ENCODE data around the gene IFITM5. TPM values are rescaled to one million over a fixed set of nuclear protein-coding genes. Genes with fewer than 3 reads are reported as not detected.
"Not testable (repeated sequence)": the region's sequence is repeated elsewhere in the genome, so short reads cannot be mapped to it uniquely, and the experiment has no call there.

IFITM5 gene
- total RNA-seq, 1 donor from 2014 or later = not detected

- H3K4me1 Mint-ChIP-seq (ENCODE audit: unreplicated experiment) = peaks cover 56% of the 10 kb centered on the region
- H3K36me3 Mint-ChIP-seq (ENCODE audit: unreplicated experiment) = peaks cover 14% of the 10 kb centered on the region
- H3K9me3 Mint-ChIP-seq (ENCODE audit: unreplicated experiment) = no peaks in the 10 kb centered on the region
- peak overlapping the region; percentile 83 for H3K4me3 Mint-ChIP-seq (ENCODE audit: unreplicated experiment)
- peaks cover 3% of the 10 kb centered on the region for H3K27me3 Mint-ChIP-seq (ENCODE audit: unreplicated experiment)
- no peak for DNase-seq (ENCODE audit: extremely low spot score, unreplicated experiment)
- H3K27ac Mint-ChIP-seq (ENCODE audit: unreplicated experiment) = peak overlapping the region; percentile 77
- TF ChIP-seq CTCF (IDR thresholded peaks at IDR 0.05) = no peak
These were observed 14.0 kb upstream of the IFITM5 start for GRCh38 chr11:313304-313786.

GRCh38 chr11:312092-312816 lies 12.9 kb upstream of the IFITM5 start:
- Mint-ChIP-seq H3K27me3 (ENCODE audit: unreplicated experiment) (peaks cover 3% of the 10 kb centered on the region), H3K36me3 (ENCODE audit: unreplicated experiment) (peaks cover 12% of the 10 kb centered on the region), H3K4me3 (ENCODE audit: unreplicated experiment) (peak overlapping the region; percentile 65), H3K4me1 (ENCODE audit: unreplicated experiment) (peaks cover 56% of the 10 kb centered on the region), H3K9me3 (ENCODE audit: unreplicated experiment) (no peaks in the 10 kb centered on the region), H3K27ac (ENCODE audit: unreplicated experiment) (peak overlapping the region; percentile 80)
- TF ChIP-seq CTCF (IDR thresholded peaks at IDR 0.05) = no peak
- DNase-seq (ENCODE audit: extremely low spot score, unreplicated experiment) = no peak

DNA sequence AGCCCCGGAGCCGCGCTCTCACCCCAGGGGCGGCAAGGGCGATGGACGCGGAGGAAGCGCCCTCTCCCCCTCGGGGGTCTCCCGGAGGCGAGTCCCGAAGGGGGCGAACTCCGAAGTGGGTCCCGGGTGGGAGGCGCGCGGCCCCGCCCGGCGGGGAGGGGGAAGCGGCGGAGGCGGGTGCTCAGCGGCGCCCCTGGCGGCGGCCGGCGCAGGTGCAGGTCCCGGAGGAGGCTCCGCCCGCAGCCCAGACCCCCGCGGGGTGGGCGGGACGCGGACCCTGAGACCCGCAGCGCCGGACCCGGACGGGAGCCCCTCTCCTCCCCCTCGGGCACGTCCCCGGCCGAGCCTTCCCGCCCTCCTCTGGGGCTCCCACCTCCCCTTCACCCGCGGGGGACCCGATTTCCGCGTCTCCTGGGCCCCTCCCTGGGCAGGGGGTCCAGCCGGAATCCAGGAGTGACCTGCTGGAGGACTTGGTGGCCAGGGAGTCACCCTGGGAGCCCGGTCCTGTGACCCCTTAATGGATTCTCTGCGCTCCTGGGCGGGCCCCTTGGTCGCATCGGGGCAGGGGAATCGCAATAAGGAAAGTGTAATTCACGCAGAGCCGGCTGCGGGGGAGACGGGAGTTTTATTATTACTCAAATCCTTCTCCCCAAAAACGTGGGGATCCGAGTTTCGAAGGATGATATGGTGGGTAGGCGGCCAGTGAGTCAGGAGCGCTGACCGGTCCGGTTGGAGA lies 11.9 kb upstream of the IFITM5 start:
- not testable (repeated sequence) for DNase-seq (ENCODE audit: extremely low spot score, unreplicated experiment); H3K9me3 Mint-ChIP-seq (ENCODE audit: unreplicated experiment); H3K27me3 Mint-ChIP-seq (ENCODE audit: unreplicated experiment); H3K36me3 Mint-ChIP-seq (ENCODE audit: unreplicated experiment)
- Mint-ChIP-seq H3K4me1 (ENCODE audit: unreplicated experiment) (peaks cover 53% of the 10 kb centered on the region), H3K27ac (ENCODE audit: unreplicated experiment) (peak overlapping the region; percentile 80), H3K4me3 (ENCODE audit: unreplicated experiment) (peak overlapping the region; percentile 65)

- not testable (repeated sequence) for H3K27me3 Mint-ChIP-seq (ENCODE audit: unreplicated experiment); H3K36me3 Mint-ChIP-seq (ENCODE audit: unreplicated experiment); DNase-seq (ENCODE audit: extremely low spot score, unreplicated experiment); H3K9me3 Mint-ChIP-seq (ENCODE audit: unreplicated experiment)
- peaks cover 60% of the 10 kb centered on the region for H3K4me1 Mint-ChIP-seq (ENCODE audit: unreplicated experiment)
- peak overlapping the region; percentile 91 for H3K27ac Mint-ChIP-seq (ENCODE audit: unreplicated experiment)
- peak overlapping the region; percentile 88 for H3K4me3 Mint-ChIP-seq (ENCODE audit: unreplicated experiment)
These were observed 10.8 kb upstream of the IFITM5 start for GRCh38 chr11:309979-310572.

- H3K27me3 Mint-ChIP-seq (ENCODE audit: unreplicated experiment); H3K36me3 Mint-ChIP-seq (ENCODE audit: unreplicated experiment); H3K9me3 Mint-ChIP-seq (ENCODE audit: unreplicated experiment); DNase-seq (ENCODE audit: extremely low spot score, unreplicated experiment): not testable (repeated sequence)
- Mint-ChIP-seq H3K4me1 (ENCODE audit: unreplicated experiment) (peaks cover 55% of the 10 kb centered on the region), H3K27ac (ENCODE audit: unreplicated experiment) (peak overlapping the region; percentile 91), H3K4me3 (ENCODE audit: unreplicated experiment) (peak overlapping the region; percentile 88)
These were observed 9.7 kb upstream of the IFITM5 start for GRCh38 chr11:308740-309665.

DNA sequence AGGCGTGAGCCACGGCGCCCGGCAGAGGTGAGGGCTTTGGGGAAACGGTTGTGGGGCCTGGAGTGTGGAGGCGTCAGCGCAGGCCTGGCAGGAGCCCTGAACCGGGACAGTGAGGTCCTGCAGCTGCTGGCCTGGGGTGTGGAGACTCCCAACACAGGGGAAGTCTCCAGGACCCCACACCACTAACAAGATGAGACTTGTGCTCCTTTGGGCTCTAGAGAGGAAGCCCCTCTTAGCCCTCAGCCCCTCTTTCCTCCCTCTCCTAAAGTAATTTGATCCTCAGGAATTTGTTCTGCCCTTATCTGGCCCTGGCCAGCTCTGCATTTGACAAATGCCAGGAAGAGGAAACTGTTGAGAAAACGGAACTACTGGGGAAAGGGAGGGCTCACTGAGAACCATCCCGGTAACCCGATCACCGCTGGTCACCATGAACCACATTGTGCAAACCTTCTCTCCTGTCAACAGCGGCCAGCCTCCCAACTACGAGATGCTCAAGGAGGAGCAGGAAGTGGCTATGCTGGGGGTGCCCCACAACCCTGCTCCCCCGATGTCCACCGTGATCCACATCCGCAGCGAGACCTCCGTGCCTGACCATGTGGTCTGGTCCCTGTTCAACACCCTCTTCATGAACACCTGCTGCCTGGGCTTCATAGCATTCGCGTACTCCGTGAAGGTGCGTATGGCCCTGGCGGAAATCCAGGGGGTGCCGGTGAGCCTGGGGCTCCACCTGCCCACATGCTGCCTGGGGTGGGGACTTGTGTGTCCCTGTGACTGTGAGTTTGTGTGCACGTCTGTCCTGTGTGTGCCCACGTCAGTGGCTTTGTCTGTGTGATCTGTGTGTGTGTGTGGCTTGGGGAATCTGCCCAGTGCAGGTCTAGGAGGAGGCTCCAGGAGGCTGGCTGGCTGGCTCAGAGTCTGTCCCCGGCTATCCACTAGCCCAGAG lies 8.7 kb upstream of the IFITM5 start, which contains the start of gene IFITM2:
IFITM2 (plus strand) TSS at position 51 of the 943 bp plus-strand sequence; CDS start at position 428, 377 bp downstream.
- peak within 1 kb of the TSS; percentile 88 for H3K4me3 Mint-ChIP-seq (ENCODE audit: unreplicated experiment)
- peaks cover 45% of the 10 kb centered on the region for H3K4me1 Mint-ChIP-seq (ENCODE audit: unreplicated experiment)
- peak within 1 kb of the TSS; percentile 91 for H3K27ac Mint-ChIP-seq (ENCODE audit: unreplicated experiment)

More for the DNA sequence above, 8.7 kb upstream of the IFITM5 start, which contains the start of gene IFITM2:
- H3K9me3 Mint-ChIP-seq (ENCODE audit: unreplicated experiment); H3K36me3 Mint-ChIP-seq (ENCODE audit: unreplicated experiment); DNase-seq (ENCODE audit: extremely low spot score, unreplicated experiment); H3K27me3 Mint-ChIP-seq (ENCODE audit: unreplicated experiment): not testable (repeated sequence)

Measured in osteocyte (in vitro differentiated cells).